Endodermal cell (in vitro differentiated cells): ENCODE measurements around the gene TNFSF11. TPM values are rescaled to one million over a fixed set of nuclear protein-coding genes. Genes with fewer than 3 reads are reported as not detected.

Experiments
- DNase-seq: peaks from one replicate; pipeline ENCODE4 v3.0.0-alpha.2; 2017
- H3K27ac ChIP-seq: 2 replicates; pipeline ENCODE4 v1.5.1; 2013; ENCODE audit warnings: mild to moderate bottlenecking, low read depth, low read length, moderate library complexity
- H3K27me3 ChIP-seq: 2 replicates; pipeline ENCODE4 v1.6.1; 2013; ENCODE audit warnings: mild to moderate bottlenecking, low read length, moderate library complexity; ENCODE audit not compliant: insufficient read depth, control insufficient read depth, poor library complexity, severe bottlenecking
- H3K36me3 ChIP-seq: 2 replicates; pipeline ENCODE4 v1.7.0; 2013; ENCODE audit warnings: mild to moderate bottlenecking, low read length, moderate library complexity; ENCODE audit not compliant: control insufficient read depth, insufficient read depth
- H3K4me1 ChIP-seq: one replicate; pipeline ENCODE4 v1.7.0; 2013; ENCODE audit warnings: low read length; ENCODE audit not compliant: control insufficient read depth, insufficient read depth
- H3K4me3 ChIP-seq: 2 replicates; pipeline ENCODE4 v1.5.1; 2013; ENCODE audit warnings: mild to moderate bottlenecking, low read length, moderate library complexity
- H3K9ac ChIP-seq: 2 replicates; pipeline ENCODE4 v1.6.1; 2013; ENCODE audit warnings: mild to moderate bottlenecking, low read length, moderate library complexity; ENCODE audit not compliant: poor library complexity, severe bottlenecking; ENCODE audit errors: extremely low read depth
- H3K9me3 ChIP-seq: 2 replicates; pipeline ENCODE4 v1.6.1; 2013; ENCODE audit warnings: mild to moderate bottlenecking, low read length, moderate library complexity; ENCODE audit not compliant: control insufficient read depth
- H3K27ac Mint-ChIP-seq: 2 replicates; pipeline ENCODE4 v1.8.0; 2020; ENCODE audit warnings: mixed read lengths
- H3K27me3 Mint-ChIP-seq: 2 replicates; pipeline ENCODE4 v1.8.0; 2021; ENCODE audit warnings: mild to moderate bottlenecking, mixed read lengths; ENCODE audit not compliant: insufficient read depth
- H3K36me3 Mint-ChIP-seq: 2 replicates; pipeline ENCODE4 v1.8.0; 2020; ENCODE audit warnings: low read depth, mixed read lengths
- H3K4me1 Mint-ChIP-seq: 2 replicates; pipeline ENCODE4 v1.8.0; 2020; ENCODE audit warnings: mixed read lengths
- H3K4me3 Mint-ChIP-seq: 2 replicates; pipeline ENCODE4 v1.8.0; 2020; ENCODE audit warnings: mild to moderate bottlenecking, moderate library complexity, mixed read lengths
- H3K9me3 Mint-ChIP-seq: 2 replicates; pipeline ENCODE4 v1.8.0; 2020; ENCODE audit warnings: mild to moderate bottlenecking, mixed read lengths
- WGBS, 2 experiments: methylation state at CpG; one replicate each; pipeline versions ENCODE4 v1.1.5 to v1.1.7; 2013; ENCODE audit warnings: missing lambda C conversion rate in 2 of 2, mixed read lengths in 1 of 2; ENCODE audit not compliant: insufficient coverage in 1 of 2, insufficient read length in 1 of 2; 5-methylcytosine and 5-hydroxymethylcytosine counted together
- total RNA-seq, 2 donors: library from RNA; stranded (reverse); fragmentation: NEBNext Ultra II Directional in 1 of 2; extraction: Animal tissue kit (Norgen Biotek cat#: 25700) in 1 of 2; gene quantifications; 2 replicates in 1 of 2; 3 replicates in 1 of 2; pipeline ENCODE4 v1.2.1, GENCODE V29; 2021
- TF ChIP-seq, protein P1 (sequence below): fragments of 200-600 bp; sonication (generic); conservative IDR thresholded peaks from 2 replicates; pipeline ENCODE4 v1.5.0; 2021; ENCODE audit warnings: antibody characterized with exemption, mild to moderate bottlenecking

Gene TNFSF11
- total RNA-seq, 2 donors from 2014 or later = 0.53 to 1.1 TPM

DNA sequence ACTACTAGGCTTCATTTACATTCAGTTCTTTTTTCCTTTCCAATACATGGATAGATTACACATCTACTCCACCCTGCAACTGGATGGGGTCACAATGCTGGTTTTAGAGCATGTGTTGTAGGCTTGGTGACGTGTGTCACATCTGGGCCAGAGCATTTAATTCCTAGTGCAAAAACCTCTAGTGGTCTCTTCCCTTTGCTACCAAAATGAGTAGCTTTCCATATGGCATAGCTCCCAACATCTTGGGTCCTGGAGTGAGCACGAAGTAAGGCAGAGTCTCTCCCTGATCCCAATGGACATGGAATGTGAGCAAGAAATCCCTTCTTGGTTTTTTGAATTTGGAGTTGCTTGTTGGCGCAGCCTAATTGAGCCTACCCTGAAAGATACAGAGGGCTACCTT is 51.7 kb downstream of the TNFSF11 start:
- Mint-ChIP-seq H3K27ac (no peak overlapping the region), H3K36me3 (no peaks in the 10 kb centered on the region), H3K4me3 (no peak overlapping the region), H3K4me1 (peaks cover 11% of the 10 kb centered on the region), H3K9me3 (no peaks in the 10 kb centered on the region), H3K27me3 (peaks cover 31% of the 10 kb centered on the region)
- no peaks in the 10 kb centered on the region for H3K9me3 ChIP-seq
- peaks cover 8% of the 10 kb centered on the region for H3K27me3 ChIP-seq
- DNase-seq = no peak
- H3K27ac ChIP-seq = no peak overlapping the region
- H3K4me3 ChIP-seq = no peak overlapping the region
- no peaks in the 10 kb centered on the region for H3K4me1 ChIP-seq
- TF ChIP-seq, protein P1, sequence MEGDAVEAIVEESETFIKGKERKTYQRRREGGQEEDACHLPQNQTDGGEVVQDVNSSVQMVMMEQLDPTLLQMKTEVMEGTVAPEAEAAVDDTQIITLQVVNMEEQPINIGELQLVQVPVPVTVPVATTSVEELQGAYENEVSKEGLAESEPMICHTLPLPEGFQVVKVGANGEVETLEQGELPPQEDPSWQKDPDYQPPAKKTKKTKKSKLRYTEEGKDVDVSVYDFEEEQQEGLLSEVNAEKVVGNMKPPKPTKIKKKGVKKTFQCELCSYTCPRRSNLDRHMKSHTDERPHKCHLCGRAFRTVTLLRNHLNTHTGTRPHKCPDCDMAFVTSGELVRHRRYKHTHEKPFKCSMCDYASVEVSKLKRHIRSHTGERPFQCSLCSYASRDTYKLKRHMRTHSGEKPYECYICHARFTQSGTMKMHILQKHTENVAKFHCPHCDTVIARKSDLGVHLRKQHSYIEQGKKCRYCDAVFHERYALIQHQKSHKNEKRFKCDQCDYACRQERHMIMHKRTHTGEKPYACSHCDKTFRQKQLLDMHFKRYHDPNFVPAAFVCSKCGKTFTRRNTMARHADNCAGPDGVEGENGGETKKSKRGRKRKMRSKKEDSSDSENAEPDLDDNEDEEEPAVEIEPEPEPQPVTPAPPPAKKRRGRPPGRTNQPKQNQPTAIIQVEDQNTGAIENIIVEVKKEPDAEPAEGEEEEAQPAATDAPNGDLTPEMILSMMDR = no peak
- 88 to 90% methylated on average over 2 to 3 of the region's 3 CpGs for WGBS, 2 experiments
- H3K36me3 ChIP-seq = no peaks in the 10 kb centered on the region
- H3K9ac ChIP-seq = no peak overlapping the region

DNA sequence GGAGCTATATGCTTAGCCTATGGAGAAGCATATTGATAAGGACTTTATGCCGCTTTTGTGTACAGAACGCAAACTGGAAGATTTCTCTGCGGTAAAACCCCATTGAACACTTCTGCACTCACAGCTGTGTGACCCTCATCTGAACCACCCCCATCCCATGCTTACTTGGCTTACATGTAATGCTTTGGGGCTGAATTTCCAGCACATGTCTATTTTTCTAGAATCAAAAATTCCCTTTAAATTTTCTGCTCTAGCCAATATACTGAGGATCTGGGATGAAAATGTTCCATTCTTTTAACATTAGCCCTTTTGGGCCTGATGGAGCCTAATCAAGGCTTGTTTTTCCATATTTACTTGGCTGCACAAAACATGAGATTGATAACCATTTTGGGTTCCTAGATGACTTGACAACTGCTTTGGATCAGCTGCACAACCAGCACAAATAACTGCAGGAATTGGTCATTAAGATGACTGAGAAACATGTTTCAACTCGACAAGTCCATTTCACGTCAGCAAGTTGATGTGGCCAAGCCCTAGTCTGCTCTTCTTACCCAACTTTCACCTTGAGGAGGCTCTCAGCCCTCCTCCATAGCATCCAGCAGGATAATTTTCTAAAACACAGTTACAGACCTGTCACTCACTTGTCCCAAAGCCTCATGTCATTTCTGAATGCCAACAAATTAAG is 52.4 kb downstream of the TNFSF11 start:
- no peak overlapping the region for H3K9ac ChIP-seq
- peaks cover 5% of the 10 kb centered on the region for H3K4me1 Mint-ChIP-seq
- no peaks in the 10 kb centered on the region for H3K9me3 Mint-ChIP-seq
- H3K4me3 Mint-ChIP-seq = no peak overlapping the region
- no peaks in the 10 kb centered on the region for H3K36me3 Mint-ChIP-seq
- no peak for DNase-seq
- H3K27ac Mint-ChIP-seq = no peak overlapping the region
- WGBS, 2 experiments = 94 to 98% methylated on average over 5 of the region's 5 CpGs
- no peak overlapping the region for H3K4me3 ChIP-seq
- H3K9me3 ChIP-seq = no peaks in the 10 kb centered on the region
- TF ChIP-seq, protein P1 = no peak
- no peaks in the 10 kb centered on the region for H3K36me3 ChIP-seq
- peaks cover 8% of the 10 kb centered on the region for H3K27me3 ChIP-seq
- H3K4me1 ChIP-seq = no peaks in the 10 kb centered on the region
- no peak overlapping the region for H3K27ac ChIP-seq
- peaks cover 33% of the 10 kb centered on the region for H3K27me3 Mint-ChIP-seq

DNA sequence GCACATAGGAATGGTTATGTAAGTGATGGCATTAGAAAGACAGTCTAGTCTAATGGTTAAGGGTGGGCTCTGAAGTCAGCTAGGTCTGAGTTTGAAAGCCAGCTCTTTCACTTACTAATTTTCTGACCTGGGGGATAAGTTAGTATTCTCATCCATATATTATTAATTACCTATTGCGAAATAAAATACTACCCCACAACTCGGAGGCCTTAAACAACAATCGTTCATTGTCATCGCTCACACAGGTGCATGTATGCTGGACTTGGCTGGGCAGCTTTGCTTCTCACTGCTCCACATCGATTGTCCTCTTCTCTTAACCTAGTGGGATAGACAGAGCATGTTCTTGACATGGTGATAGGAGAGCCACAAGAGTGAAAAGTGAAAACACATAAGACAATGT is 54.7 kb downstream of the TNFSF11 start:
- TF ChIP-seq, protein P1 = no peak
- H3K4me1 ChIP-seq = no peaks in the 10 kb centered on the region
- H3K9me3 Mint-ChIP-seq = no peaks in the 10 kb centered on the region
- no peak overlapping the region for H3K9ac ChIP-seq
- no peak overlapping the region for H3K4me3 Mint-ChIP-seq
- H3K36me3 ChIP-seq = no peaks in the 10 kb centered on the region
- no peak overlapping the region for H3K27ac ChIP-seq
- 93 to 95% methylated on average over 3 to 5 of the region's 5 CpGs for WGBS, 2 experiments
- H3K27me3 Mint-ChIP-seq = peaks cover 31% of the 10 kb centered on the region
- no peaks in the 10 kb centered on the region for H3K9me3 ChIP-seq
- no peak overlapping the region for H3K4me3 ChIP-seq
- no peaks in the 10 kb centered on the region for H3K36me3 Mint-ChIP-seq
- peaks cover 3% of the 10 kb centered on the region for H3K4me1 Mint-ChIP-seq
- H3K27me3 ChIP-seq = peaks cover 4% of the 10 kb centered on the region
- H3K27ac Mint-ChIP-seq = no peak overlapping the region
- DNase-seq = no peak
